ENCODE measurements around the gene A4GALT.

The A4GALT gene

GRCh38 chr22:42646569-42647525 lies 73.8 kb downstream of the A4GALT start:
- no peak for DNase-seq

GRCh38 chr22:42645938-42646568 lies 74.6 kb downstream of the A4GALT start:
- DNase-seq, result no peak

- no peak for DNase-seq
These were observed 75.2 kb downstream of the A4GALT start for GRCh38 chr22:42645341-42645937.

GRCh38 chr22:42644422-42645340 lies 76.0 kb downstream of the A4GALT start:
- DNase-seq, result no peak

- no peak for DNase-seq
These were observed 76.8 kb downstream of the A4GALT start for GRCh38 chr22:42643634-42644421.

- no peak for DNase-seq
These were observed 77.7 kb downstream of the A4GALT start for GRCh38 chr22:42642806-42643633.
